DOHH2 (cell line): ENCODE measurements around the gene TPCN2.

Experiments used
- H3F3A ChIP-seq: fragments of 200-600 bp; sonication (generic), shearing (Covaris generic); 2 replicates; pipeline ENCODE4 v1.6.0; 2016; ENCODE audit warnings: antibody characterized with exemption, mild to moderate bottlenecking; ENCODE audit not compliant: control insufficient read depth, insufficient read depth
- H3K27ac ChIP-seq: fragments of 200-600 bp; sonication (generic); 2 replicates; pipeline ENCODE4 v1.5.1; 2014; ENCODE audit warnings: low read depth, mild to moderate bottlenecking, low read length, moderate library complexity
- H3K27me3 ChIP-seq: fragments of 200-600 bp; sonication (generic); 2 replicates; pipeline ENCODE4 v1.6.1; 2014; ENCODE audit warnings: mild to moderate bottlenecking, low read length, mixed read lengths; ENCODE audit not compliant: control insufficient read depth
- H3K36me3 ChIP-seq: fragments of 200-600 bp; sonication (generic); 2 replicates; pipeline ENCODE4 v1.6.1; 2014; ENCODE audit warnings: mild to moderate bottlenecking, low read length, moderate library complexity, mixed read lengths; ENCODE audit not compliant: control insufficient read depth
- H3K4me1 ChIP-seq: fragments of 200-600 bp; sonication (generic); 2 replicates; pipeline ENCODE4 v1.6.1; 2014; ENCODE audit warnings: mild to moderate bottlenecking, low read length, mixed read lengths; ENCODE audit not compliant: control insufficient read depth
- H3K4me2 ChIP-seq: fragments of 200-600 bp; sonication (generic); 2 replicates; pipeline ENCODE4 v1.6.0; 2014; ENCODE audit warnings: mild to moderate bottlenecking, low read length, moderate library complexity
- H3K4me3 ChIP-seq: fragments of 200-600 bp; sonication (generic); 2 replicates; pipeline ENCODE4 v1.5.1; 2014; ENCODE audit warnings: mild to moderate bottlenecking, low read length, mixed read lengths
- H3K79me2 ChIP-seq: fragments of 200-600 bp; sonication (generic); 2 replicates; pipeline ENCODE4 v1.6.1; 2014; ENCODE audit warnings: mild to moderate bottlenecking, low read length, mixed read lengths; ENCODE audit not compliant: control insufficient read depth
- H3K9me2 ChIP-seq: fragments of 200-600 bp; sonication (generic); replicated peaks from 2 replicates; pipeline ENCODE4 v1.6.1; 2014; ENCODE audit warnings: mild to moderate bottlenecking, low read length, mixed read lengths; ENCODE audit not compliant: control insufficient read depth
- H3K9me3 ChIP-seq: fragments of 200-600 bp; sonication (generic); 2 replicates; pipeline ENCODE4 v1.6.1; 2014; ENCODE audit warnings: antibody characterized with exemption, low read length, mixed read lengths; ENCODE audit not compliant: control insufficient read depth, insufficient read depth
- H4K20me1 ChIP-seq: fragments of 200-600 bp; sonication (generic); 2 replicates; pipeline ENCODE4 v1.6.0; 2014; ENCODE audit warnings: low read depth, mild to moderate bottlenecking, antibody characterized with exemption, low read length, moderate library complexity; ENCODE audit not compliant: control insufficient read depth, insufficient read depth
- CTCF ChIP-seq: fragments of 200-600 bp; sonication (generic); IDR thresholded peaks from one replicate; pipeline ENCODE4 v1.5.1; 2014; ENCODE audit warnings: antibody characterized with exemption, mild to moderate bottlenecking, low read depth, low read length; ENCODE audit not compliant: poor library complexity, severe bottlenecking
- EZH2phosphoT487 ChIP-seq: fragments of 200-600 bp; sonication (generic); IDR thresholded peaks from 2 replicates; pipeline ENCODE4 v1.6.1; 2017; ENCODE audit warnings: borderline replicate concordance, mild to moderate bottlenecking, antibody characterized with exemption, low read length, moderate library complexity, mixed read lengths

The TPCN2 gene

GRCh38 chr11:69166218-69167115 is 117.7 kb downstream of the TPCN2 start:
- Histone ChIP-seq H3F3A (no peaks in the 10 kb centered on the region), H3K9me3 (no peaks in the 10 kb centered on the region), H3K36me3 (no peaks in the 10 kb centered on the region), H3K9me2 (no peaks in the 10 kb centered on the region), H3K27ac (no peak overlapping the region), H3K4me1 (no peaks in the 10 kb centered on the region), H3K4me2 (no peak overlapping the region), H3K79me2 (no peaks in the 10 kb centered on the region), H4K20me1 (no peaks in the 10 kb centered on the region), H3K4me3 (no peak overlapping the region), H3K27me3 (peaks cover 11% of the 10 kb centered on the region)
- TF ChIP-seq EZH2phosphoT487 (no peak), CTCF (no peak)

- H3K4me1 ChIP-seq, result no peaks in the 10 kb centered on the region
- H3K27ac ChIP-seq, result no peak overlapping the region
- no peaks in the 10 kb centered on the region for H3F3A ChIP-seq
- H3K9me3 ChIP-seq, result no peaks in the 10 kb centered on the region
- H4K20me1 ChIP-seq, result no peaks in the 10 kb centered on the region
- peaks cover 11% of the 10 kb centered on the region for H3K27me3 ChIP-seq
- TF ChIP-seq CTCF (no peak), EZH2phosphoT487 (no peak)
- H3K36me3 ChIP-seq, result no peaks in the 10 kb centered on the region
- no peaks in the 10 kb centered on the region for H3K79me2 ChIP-seq
- H3K4me2 ChIP-seq, result no peak overlapping the region
- H3K4me3 ChIP-seq, result no peak overlapping the region
- H3K9me2 ChIP-seq, result no peaks in the 10 kb centered on the region
Observed at GRCh38 chr11:69167130-69167915, 118.6 kb downstream of the TPCN2 start.

DNA sequence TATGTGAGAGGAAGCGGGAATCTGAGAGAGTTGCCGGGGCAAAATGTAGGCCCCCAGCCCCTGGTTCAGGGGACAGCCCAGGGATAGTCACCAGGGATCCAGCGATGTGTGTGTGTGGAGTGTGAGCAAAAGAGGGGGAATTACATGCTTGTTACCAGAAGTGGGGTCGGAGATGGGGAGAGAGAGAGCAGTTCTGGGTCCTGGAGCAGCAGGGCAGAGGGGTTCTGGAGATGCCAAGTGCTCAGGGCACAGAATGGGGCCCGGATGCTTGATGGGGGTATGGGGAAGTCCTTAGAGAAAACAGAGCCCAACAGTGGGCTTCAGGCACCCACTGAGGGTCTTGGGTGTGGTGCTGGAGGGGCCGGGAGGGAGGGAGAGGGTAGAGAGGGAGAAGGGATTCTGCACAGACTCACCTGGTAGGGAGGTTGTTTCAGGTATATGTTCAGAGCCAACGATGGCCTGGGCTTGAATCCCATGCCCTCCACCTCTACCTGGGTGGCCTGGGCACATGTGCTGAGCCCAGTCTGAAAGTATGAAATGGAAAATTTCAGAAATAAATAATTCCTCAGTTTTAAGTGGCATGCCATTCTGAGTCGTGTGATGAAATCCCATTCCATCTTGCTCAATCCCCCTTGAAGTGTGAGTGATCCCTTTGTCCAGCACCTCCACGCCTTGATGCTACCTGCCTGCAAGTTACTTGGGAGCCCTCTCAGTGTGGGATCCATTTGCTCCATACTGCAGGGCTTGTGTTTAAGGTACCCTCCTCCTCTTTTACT is 119.4 kb downstream of the TPCN2 start:
- no peak overlapping the region for H3K4me2 ChIP-seq
- peaks cover 11% of the 10 kb centered on the region for H3K27me3 ChIP-seq
- H3K9me3 ChIP-seq, result no peaks in the 10 kb centered on the region
- no peaks in the 10 kb centered on the region for H3K9me2 ChIP-seq
- no peaks in the 10 kb centered on the region for H3K36me3 ChIP-seq
- no peak overlapping the region for H3K27ac ChIP-seq
- TF ChIP-seq EZH2phosphoT487 (no peak), CTCF (no peak)
- H3F3A ChIP-seq, result no peaks in the 10 kb centered on the region
- H3K4me1 ChIP-seq, result no peaks in the 10 kb centered on the region
- no peaks in the 10 kb centered on the region for H4K20me1 ChIP-seq
- no peaks in the 10 kb centered on the region for H3K79me2 ChIP-seq
- no peak overlapping the region for H3K4me3 ChIP-seq
